Thyroid gland (tissue), 4 donors: Measurements from ENCODE around the gene CTAG2. TPM values are rescaled to one million over a fixed set of nuclear protein-coding genes. Genes with fewer than 3 reads are reported as not detected.

Experiments
- DNase-seq, 2 donors: peaks; one replicate each; pipeline ENCODE4 v3.0.0-alpha.2; 2019
- H3K27ac ChIP-seq, 3 donors: fragments of 200-600 bp; sonication (generic); 1 replicate in 2 of 3; 2 replicates in 1 of 3; pipeline ENCODE4 v1.5.1; 2016 to 2019; ENCODE audit warnings: mild to moderate bottlenecking in 1 of 3, moderate library complexity in 1 of 3
- H3K27me3 ChIP-seq: fragments of 200-600 bp; sonication (generic); one replicate; pipeline ENCODE4 v1.5.1; 2019
- H3K36me3 ChIP-seq, 2 donors: fragments of 200-600 bp; sonication (generic); one replicate each; pipeline ENCODE4 v1.5.1; 2016 to 2019
- H3K4me1 ChIP-seq, 2 donors: fragments of 200-600 bp; sonication (generic); one replicate each; pipeline ENCODE4 v1.5.1; 2017 to 2019
- H3K4me3 ChIP-seq, 3 donors: fragments of 200-600 bp; sonication (generic); replicated peaks in 1 of 3; 1 replicate in 2 of 3; 2 replicates in 1 of 3; pipeline ENCODE4 v1.5.1; 2016; ENCODE audit warnings: mild to moderate bottlenecking in 1 of 3
- H3K9me3 ChIP-seq: fragments of 200-600 bp; sonication (generic); one replicate; pipeline ENCODE4 v1.5.1; 2017
- CTCF ChIP-seq, 6 experiments: fragments of 200-600 bp in 3 of 6; fragments of 450-650 bp in 3 of 6; sonication (generic) in 3 of 6; IDR thresholded peaks; one replicate each; pipeline ENCODE4 v1.5.1; 2016 to 2019; ENCODE audit warnings: antibody characterized with exemption in 6 of 6, mild to moderate bottlenecking in 2 of 6, inconsistent platforms in 1 of 6, moderate library complexity in 1 of 6
- POLR2A ChIP-seq, 2 donors: fragments of 450-650 bp; IDR thresholded peaks; one replicate each; pipeline ENCODE4 v1.6.1; 2017; ENCODE audit warnings: antibody characterized with exemption in 2 of 2, mild to moderate bottlenecking in 2 of 2, moderate library complexity in 1 of 2
- WGBS, 2 donors: methylation state at CpG; one replicate each; pipeline ENCODE4 v1.1.5; 2017; 5-methylcytosine and 5-hydroxymethylcytosine counted together
- intact Hi-C: fragments of 100-400 bp; cut with DNase I; formaldehyde crosslinking; loops from one replicate; pipeline ENCODE4 v1.15.1; 2023
- total RNA-seq, 4 donors: library from RNA; depleted of rRNA; stranded (reverse); fragments of >200 nt; gene quantifications; one replicate each; pipeline ENCODE4 v1.2.3, GENCODE V29; 2016

Gene CTAG2
- total RNA-seq, 4 donors from 2014 or later = not detected

- H3K4me3 ChIP-seq = no peak overlapping the region
- H3K36me3 ChIP-seq = no peaks in the 10 kb centered on the region
- H3K27ac ChIP-seq = no peak overlapping the region
- no peaks in the 10 kb centered on the region for H3K9me3 ChIP-seq
- WGBS, 2 donors = 90 to 93% methylated on average over 15 of the region's 15 CpGs
- intact Hi-C loops = no loop called here
- no peak for DNase-seq
- H3K4me1 ChIP-seq = no peaks in the 10 kb centered on the region
- no peak for TF ChIP-seq CTCF (IDR thresholded peaks at IDR 0.05)
- no peak for TF ChIP-seq POLR2A (IDR thresholded peaks at IDR 0.05)
- no peaks in the 10 kb centered on the region for H3K27me3 ChIP-seq
Observed at GRCh38 chrX:154657226-154657805, 3.9 kb upstream of the CTAG2 start.

GRCh38 chrX:154655786-154656185, 2.4 kb upstream of the CTAG2 start:
- no peak overlapping the region for H3K27ac ChIP-seq
- H3K27me3 ChIP-seq = no peaks in the 10 kb centered on the region
- intact Hi-C loops = no loop called here
- no peak for DNase-seq
- 84 to 85% methylated on average over 7 to 11 of the region's 11 CpGs for WGBS, 2 donors
- H3K4me3 ChIP-seq = no peak overlapping the region
- TF ChIP-seq POLR2A (IDR thresholded peaks at IDR 0.05) = no peak
- TF ChIP-seq CTCF (IDR thresholded peaks at IDR 0.05) = no peak
- no peaks in the 10 kb centered on the region for H3K36me3 ChIP-seq
- H3K4me1 ChIP-seq = no peaks in the 10 kb centered on the region
- no peaks in the 10 kb centered on the region for H3K9me3 ChIP-seq

GRCh38 chrX:154655346-154655745, 2.0 kb upstream of the CTAG2 start:
- Histone ChIP-seq H3K36me3 (no peaks in the 10 kb centered on the region), H3K27me3 (no peaks in the 10 kb centered on the region), H3K4me3 (no peak overlapping the region), H3K9me3 (no peaks in the 10 kb centered on the region), H3K4me1 (no peaks in the 10 kb centered on the region), H3K27ac (no peak overlapping the region)
- TF ChIP-seq POLR2A (IDR thresholded peaks at IDR 0.05) (no peak), CTCF (IDR thresholded peaks at IDR 0.05) (no peak)
- DNase-seq = no peak
- intact Hi-C loops = no loop called here
- WGBS, 2 donors = 67 to 79% methylated on average over 5 of the region's 6 CpGs

DNA sequence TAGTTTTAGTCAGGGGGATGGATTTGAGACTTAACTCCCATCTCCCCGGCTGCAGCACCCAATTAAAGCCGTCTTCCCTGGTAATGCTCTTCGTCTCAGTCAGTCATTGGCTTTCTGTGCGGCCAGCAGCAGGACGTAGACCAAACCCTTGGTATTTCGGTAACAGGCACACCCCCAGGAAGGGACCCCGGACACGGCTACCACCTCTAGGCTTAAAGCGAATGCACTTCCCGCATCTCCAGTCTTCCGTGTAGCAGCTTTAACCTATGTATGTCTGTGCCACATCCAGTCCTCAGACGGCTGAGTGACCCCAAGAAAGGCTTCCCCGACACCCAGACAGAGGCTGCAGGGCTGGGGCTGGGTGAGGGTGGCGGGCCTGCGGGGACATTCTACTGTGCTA, 1.5 kb upstream of the CTAG2 start:
- Histone ChIP-seq H3K4me1 (no peaks in the 10 kb centered on the region), H3K27ac (no peak overlapping the region), H3K36me3 (no peaks in the 10 kb centered on the region), H3K27me3 (no peaks in the 10 kb centered on the region), H3K9me3 (no peaks in the 10 kb centered on the region), H3K4me3 (no peak overlapping the region)
- 86% methylated on average over 5 to 13 of the region's 15 CpGs for WGBS, 2 donors
- DNase-seq = no peak
- TF ChIP-seq CTCF (IDR thresholded peaks at IDR 0.05) (no peak), POLR2A (IDR thresholded peaks at IDR 0.05) (no peak)
- intact Hi-C loops = no loop called here

GRCh38 chrX:154654372-154654771, 993 bp upstream of the CTAG2 start:
- no peaks in the 10 kb centered on the region for H3K27me3 ChIP-seq
- no peak overlapping the region for H3K4me3 ChIP-seq
- TF ChIP-seq POLR2A (IDR thresholded peaks at IDR 0.05) = no peak
- TF ChIP-seq CTCF (IDR thresholded peaks at IDR 0.05) = no peak
- no peak overlapping the region for H3K27ac ChIP-seq
- H3K36me3 ChIP-seq = no peaks in the 10 kb centered on the region
- 57 to 93% methylated on average over 1 to 4 of the region's 10 CpGs for WGBS, 2 donors
- H3K9me3 ChIP-seq = no peaks in the 10 kb centered on the region
- intact Hi-C loops = no loop called here
- no peak for DNase-seq
- H3K4me1 ChIP-seq = no peaks in the 10 kb centered on the region
